ENCODE measurements around the gene ZNF236.

- TF ChIP-seq POLR2A (IDR thresholded peaks at IDR 0.05) (no peak), CTCF (IDR thresholded peaks at IDR 0.05) (no peak), POLR2AphosphoS5 (IDR thresholded peaks at IDR 0.05; ENCODE audit: insufficient read depth in 1 of 2, low read depth in 1 of 2) (no peak)
Observed at GRCh38 chr18:76819411-76820136, 2.8 kb upstream of the ZNF236 start.

Measured in vagina (tissue), 2 donors.